H9 (cell line): ENCODE results near the gene C1QL4. TPM values are rescaled to one million over a fixed set of nuclear protein-coding genes. Genes with fewer than 3 reads are reported as not detected.

Experiments used
- DNase-seq: peaks from one replicate; pipeline ENCODE4 v3.0.0-alpha.2; 2017
- H2AFZ ChIP-seq: one replicate; pipeline ENCODE4 v1.6.1; 2013; ENCODE audit warnings: mild to moderate bottlenecking, low read length, control low read depth, moderate library complexity
- H2AK5ac ChIP-seq: 2 replicates; pipeline ENCODE4 v1.6.1; 2013; ENCODE audit warnings: low read length, control low read depth, mixed read lengths; ENCODE audit not compliant: insufficient read length
- H2BK120ac ChIP-seq: one replicate; pipeline ENCODE4 v1.6.1; 2013; ENCODE audit warnings: low read depth, mild to moderate bottlenecking, low read length, control low read depth, inconsistent platforms; ENCODE audit not compliant: poor library complexity, severe bottlenecking
- H2BK12ac ChIP-seq: 2 replicates; pipeline ENCODE4 v1.6.1; 2013; ENCODE audit warnings: low read length, control low read depth, mixed read lengths, low read depth; ENCODE audit not compliant: insufficient read length
- H2BK15ac ChIP-seq: 2 replicates; pipeline ENCODE4 v1.6.1; 2013; ENCODE audit warnings: low read depth, low read length, control low read depth
- H2BK20ac ChIP-seq: one replicate; pipeline ENCODE4 v1.6.1; 2013; ENCODE audit warnings: low read depth, mild to moderate bottlenecking, low read length, control low read depth, inconsistent platforms; ENCODE audit not compliant: poor library complexity, severe bottlenecking
- H2BK5ac ChIP-seq: 2 replicates; pipeline ENCODE4 v1.6.1; 2013; ENCODE audit warnings: low read length, control low read depth, mixed read lengths; ENCODE audit not compliant: insufficient read length
- H3K14ac ChIP-seq: 2 replicates; pipeline ENCODE4 v1.6.1; 2013; ENCODE audit warnings: low read length, control low read depth; ENCODE audit not compliant: insufficient read depth
- H3K18ac ChIP-seq: 2 replicates; pipeline ENCODE4 v1.6.1; 2013; ENCODE audit warnings: low read depth, mild to moderate bottlenecking, mixed read lengths, low read length, control low read depth; ENCODE audit not compliant: insufficient read length
- H3K23ac ChIP-seq: 2 replicates; pipeline ENCODE4 v1.6.1; 2013; ENCODE audit warnings: low read length, control low read depth, mixed read lengths, low read depth; ENCODE audit not compliant: insufficient read length
- H3K23me2 ChIP-seq: 2 replicates; pipeline ENCODE4 v1.6.1; 2013; ENCODE audit warnings: low read depth, mild to moderate bottlenecking, mixed read lengths, low read length, control low read depth; ENCODE audit not compliant: insufficient read length, poor library complexity, severe bottlenecking
- H3K27ac ChIP-seq: 2 replicates; pipeline ENCODE4 v1.5.1; 2013; ENCODE audit warnings: low read length, control low read depth, mixed read lengths, low read depth; ENCODE audit not compliant: insufficient read length
- H3K27me3 ChIP-seq: 2 replicates; pipeline ENCODE4 v1.6.1; 2013; ENCODE audit warnings: low read length, control low read depth, inconsistent platforms; ENCODE audit not compliant: insufficient read depth
- H3K4ac ChIP-seq: 2 replicates; pipeline ENCODE4 v1.6.1; 2013; ENCODE audit warnings: low read depth, mild to moderate bottlenecking, control low read depth, inconsistent platforms, low read length, moderate library complexity
- H3K4me1 ChIP-seq: 2 replicates; pipeline ENCODE4 v1.6.1; 2013; ENCODE audit warnings: low read length, control low read depth, inconsistent platforms; ENCODE audit not compliant: insufficient read depth
- H3K4me2 ChIP-seq: 2 replicates; pipeline ENCODE4 v1.6.1; 2013; ENCODE audit warnings: low read length, control low read depth, mixed read lengths; ENCODE audit not compliant: insufficient read length, insufficient read depth
- H3K56ac ChIP-seq: 2 replicates; pipeline ENCODE4 v1.6.1; 2013; ENCODE audit warnings: low read depth, mild to moderate bottlenecking, mixed read lengths, low read length, control low read depth; ENCODE audit not compliant: insufficient read length
- H3K79me1 ChIP-seq: 2 replicates; pipeline ENCODE4 v1.6.1; 2013; ENCODE audit warnings: low read depth, mild to moderate bottlenecking, moderate library complexity, low read length, control low read depth, inconsistent platforms; ENCODE audit not compliant: insufficient read depth, poor library complexity, severe bottlenecking
- H3K79me2 ChIP-seq: 2 replicates; pipeline ENCODE4 v1.6.1; 2013; ENCODE audit warnings: low read length, control low read depth, inconsistent platforms; ENCODE audit not compliant: insufficient read depth
- H3K9ac ChIP-seq: 2 replicates; pipeline ENCODE4 v1.6.1; 2013; ENCODE audit warnings: low read length, control low read depth, mixed read lengths; ENCODE audit not compliant: insufficient read length; ENCODE audit errors: extremely low read depth
- H3K9me3 ChIP-seq: one replicate; pipeline ENCODE4 v1.6.1; 2013; ENCODE audit warnings: low read depth, low read length, inconsistent platforms; ENCODE audit not compliant: control insufficient read depth
- H3T11ph ChIP-seq: one replicate; pipeline ENCODE4 v1.6.1; 2013; ENCODE audit warnings: mild to moderate bottlenecking, low read length, control low read depth, inconsistent platforms
- H4K20me1 ChIP-seq: one replicate; pipeline ENCODE4 v1.6.1; 2013; ENCODE audit not compliant: control insufficient read depth, insufficient read length, insufficient read depth
- H4K5ac ChIP-seq: 2 replicates; pipeline ENCODE4 v1.6.1; 2013; ENCODE audit warnings: low read depth, mild to moderate bottlenecking, mixed read lengths, low read length, control low read depth; ENCODE audit not compliant: insufficient read length
- H4K8ac ChIP-seq: replicated peaks from 2 replicates; pipeline ENCODE4 v1.6.1; 2013; ENCODE audit warnings: low read length, control low read depth, mixed read lengths, low read depth; ENCODE audit not compliant: insufficient read length
- H4K91ac ChIP-seq: 2 replicates; pipeline ENCODE4 v1.6.1; 2013; ENCODE audit warnings: low read depth, mild to moderate bottlenecking, moderate library complexity, mixed read lengths, low read length, control low read depth; ENCODE audit not compliant: insufficient read length
- H3K27ac Mint-ChIP-seq, 3 experiments: 2 replicates in 2 of 3; 3 replicates in 1 of 3; pipeline ENCODE4 v1.8.0; 2020 to 2021; ENCODE audit warnings: mixed read lengths in 3 of 3, mild to moderate bottlenecking in 1 of 3, moderate library complexity in 1 of 3
- H3K27me3 Mint-ChIP-seq: 2 replicates; pipeline ENCODE4 v1.8.0; 2021; ENCODE audit warnings: low read depth, mild to moderate bottlenecking, moderate library complexity, mixed read lengths
- H3K36me3 Mint-ChIP-seq, 3 experiments: 2 replicates in 2 of 3; 3 replicates in 1 of 3; pipeline ENCODE4 v1.8.0; 2020 to 2021; ENCODE audit warnings: low read depth in 3 of 3, mixed read lengths in 3 of 3; ENCODE audit not compliant: insufficient read depth in 1 of 3
- H3K4me1 Mint-ChIP-seq, 2 experiments: 2 replicates each; pipeline ENCODE4 v1.8.0; 2020; ENCODE audit warnings: mixed read lengths in 2 of 2
- H3K4me3 Mint-ChIP-seq, 2 experiments: 2 replicates in 1 of 2; 3 replicates in 1 of 2; pipeline ENCODE4 v1.8.0; 2020 to 2021; ENCODE audit warnings: mild to moderate bottlenecking in 2 of 2, mixed read lengths in 2 of 2, moderate library complexity in 1 of 2
- H3K9me3 Mint-ChIP-seq, 2 experiments: 2 replicates in 1 of 2; 3 replicates in 1 of 2; pipeline ENCODE4 v1.8.0; 2020; ENCODE audit warnings: mild to moderate bottlenecking in 2 of 2, mixed read lengths in 2 of 2, moderate library complexity in 1 of 2
- WGBS: extraction: QIAGEN DNeasy Blood & Tissue Kit; methylation state at CpG from one replicate; pipeline ENCODE4 v1.1.7; 2013; ENCODE audit warnings: missing lambda C conversion rate, low lambda C conversion rate, mixed read lengths; ENCODE audit not compliant: insufficient read length; ENCODE audit errors: extremely low coverage; 5-methylcytosine and 5-hydroxymethylcytosine counted together
- total RNA-seq: library from RNA; stranded (reverse); gene quantifications from 2 replicates; pipeline ENCODE4 v1.2.1, GENCODE V29; 2021
- TF ChIP-seq, protein P1 (sequence below): fragments of 200-600 bp; sonication (generic); conservative IDR thresholded peaks from 3 replicates; pipeline ENCODE4 v1.8.0; 2021; ENCODE audit warnings: antibody characterized with exemption, mild to moderate bottlenecking

The C1QL4 gene
- total RNA-seq, 1 experiment from 2014 or later, result 1.9 TPM

DNA sequence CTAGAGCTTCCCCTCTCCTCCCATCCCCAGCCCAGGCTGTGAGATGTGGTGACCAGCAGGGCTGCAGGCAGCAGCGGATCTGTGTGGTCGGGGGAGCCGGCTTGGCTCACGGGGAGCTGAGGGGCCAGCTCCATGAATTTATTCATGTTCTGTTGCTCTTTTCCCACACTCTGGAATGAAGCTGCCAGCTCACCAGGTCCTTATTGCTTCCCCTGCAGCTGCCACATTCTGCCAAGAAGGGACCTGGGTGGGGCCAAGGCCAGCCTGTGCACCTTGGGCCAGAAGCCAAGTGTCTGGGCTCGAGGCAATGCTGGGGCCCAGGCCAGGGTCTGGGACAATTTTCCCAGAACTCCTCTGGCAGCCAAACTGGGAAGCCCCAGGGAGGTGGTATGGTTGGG lies 2.5 kb upstream of the C1QL4 start:
- Histone ChIP-seq H4K91ac (no peak overlapping the region), H4K8ac (no peak overlapping the region), H2BK15ac (no peak overlapping the region), H3K79me2 (no peaks in the 10 kb centered on the region), H3K27ac (no peak overlapping the region), H3K9ac (no peak overlapping the region), H3T11ph (no peak overlapping the region), H3K4me1 (peaks cover 7% of the 10 kb centered on the region; the same call in 1 of the 2 replicates), H2BK20ac (no peak overlapping the region), H3K9me3 (no peaks in the 10 kb centered on the region), H3K79me1 (no peaks in the 10 kb centered on the region), H2AK5ac (no peak overlapping the region), H3K14ac (no peak overlapping the region), H2BK12ac (no peak overlapping the region), H3K18ac (no peak overlapping the region), H3K56ac (no peak overlapping the region), H3K4me2 (no peak overlapping the region), H4K5ac (no peak overlapping the region), H3K27me3 (peaks cover 85% of the 10 kb centered on the region), H2AFZ (no peak overlapping the region), H2BK5ac (no peak overlapping the region), H3K23ac (no peak overlapping the region), H3K23me2 (peaks cover 24% of the 10 kb centered on the region), H4K20me1 (peaks cover 3% of the 10 kb centered on the region), H3K4ac (no peak overlapping the region), H2BK120ac (no peak overlapping the region)
- no peak for DNase-seq
- WGBS, result no CpG with 5 or more reads among the region's 5 CpGs
- H3K9me3 Mint-ChIP-seq, result peaks cover 1 to 6% of the 10 kb centered on the region in 2 experiments; a peak in 3 of 5 replicates
- no peak overlapping the region for H3K27ac Mint-ChIP-seq
- TF ChIP-seq, protein P1, sequence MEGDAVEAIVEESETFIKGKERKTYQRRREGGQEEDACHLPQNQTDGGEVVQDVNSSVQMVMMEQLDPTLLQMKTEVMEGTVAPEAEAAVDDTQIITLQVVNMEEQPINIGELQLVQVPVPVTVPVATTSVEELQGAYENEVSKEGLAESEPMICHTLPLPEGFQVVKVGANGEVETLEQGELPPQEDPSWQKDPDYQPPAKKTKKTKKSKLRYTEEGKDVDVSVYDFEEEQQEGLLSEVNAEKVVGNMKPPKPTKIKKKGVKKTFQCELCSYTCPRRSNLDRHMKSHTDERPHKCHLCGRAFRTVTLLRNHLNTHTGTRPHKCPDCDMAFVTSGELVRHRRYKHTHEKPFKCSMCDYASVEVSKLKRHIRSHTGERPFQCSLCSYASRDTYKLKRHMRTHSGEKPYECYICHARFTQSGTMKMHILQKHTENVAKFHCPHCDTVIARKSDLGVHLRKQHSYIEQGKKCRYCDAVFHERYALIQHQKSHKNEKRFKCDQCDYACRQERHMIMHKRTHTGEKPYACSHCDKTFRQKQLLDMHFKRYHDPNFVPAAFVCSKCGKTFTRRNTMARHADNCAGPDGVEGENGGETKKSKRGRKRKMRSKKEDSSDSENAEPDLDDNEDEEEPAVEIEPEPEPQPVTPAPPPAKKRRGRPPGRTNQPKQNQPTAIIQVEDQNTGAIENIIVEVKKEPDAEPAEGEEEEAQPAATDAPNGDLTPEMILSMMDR, result no peak
- H3K27me3 Mint-ChIP-seq, result peaks cover 98% of the 10 kb centered on the region
- peak overlapping the region in 1 of 2 experiments; percentile 57; a peak in 2 of 5 replicates for H3K4me3 Mint-ChIP-seq
- peaks cover 46 to 53% of the 10 kb centered on the region in 2 experiments for H3K4me1 Mint-ChIP-seq
- H3K36me3 Mint-ChIP-seq, result peaks cover 0 to 1% (median 0%) of the 10 kb centered on the region in 3 experiments; a peak in 2 of 7 replicates
